IMR-90 (cell line): ENCODE results near the gene SLC16A2. TPM values are rescaled to one million over a fixed set of nuclear protein-coding genes. Genes with fewer than 3 reads are reported as not detected.

Experiments
- ATAC-seq: fragments of 200-7000 bp; cut with Tn5 transposase; 2 replicates; pipeline ENCODE4 v1.9.1; 2020; ENCODE audit warnings: low read depth, mild to moderate bottlenecking, moderate library complexity
- BruUV-seq: library from RNA; stranded (reverse); fragments of 400-500 nt; replicated peaks from 2 replicates; lab custom pipeline; 2021; lab: Mats Ljungman, UMichigan
- CTCF ChIA-PET: fragments of 300-600 bp; formaldehyde crosslinking; extraction: SDS; loops from one replicate; lab custom pipeline; 2021; ENCODE audit warnings: antibody characterized with exemption; lab: Yijun Ruan, JAX
- POLR2A ChIA-PET: fragments of 300-600 bp; sonication (Branson Sonifier 250); formaldehyde crosslinking; loops from one replicate; lab custom pipeline; 2022; ENCODE audit warnings: antibody characterized with exemption; ENCODE audit not compliant: unreplicated experiment; lab: Charles Lee
- DNase-seq: peaks from one replicate; pipeline ENCODE4 v3.0.0; 2013
- H2AFZ ChIP-seq: replicated peaks from 2 replicates; pipeline ENCODE3; 2013; ENCODE audit warnings: low read length, mild to moderate bottlenecking; ENCODE audit not compliant: poor library complexity
- H2AK5ac ChIP-seq: 2 replicates; pipeline ENCODE4 v1.6.1; 2013; ENCODE audit warnings: low read depth, low read length, inconsistent platforms
- H2AK9ac ChIP-seq: replicated peaks from 2 replicates; pipeline ENCODE3; 2013; ENCODE audit warnings: mild to moderate bottlenecking, low read depth, low read length, moderate library complexity; ENCODE audit not compliant: poor library complexity
- H2BK120ac ChIP-seq: 2 replicates; pipeline ENCODE4 v1.6.1; 2013; ENCODE audit warnings: low read depth, low read length, inconsistent platforms
- H2BK15ac ChIP-seq: 3 replicates; pipeline ENCODE4 v1.6.1; 2013; ENCODE audit warnings: low read depth, low read length, inconsistent platforms
- H2BK20ac ChIP-seq: 2 replicates; pipeline ENCODE4 v1.6.1; 2013; ENCODE audit warnings: low read depth, mild to moderate bottlenecking, inconsistent platforms, low read length, moderate library complexity
- H2BK5ac ChIP-seq: 2 replicates; pipeline ENCODE4 v1.6.1; 2013; ENCODE audit warnings: mild to moderate bottlenecking, low read depth, low read length, inconsistent platforms; ENCODE audit not compliant: poor library complexity, severe bottlenecking
- H3K14ac ChIP-seq: replicated peaks from 2 replicates; pipeline ENCODE4 v1.6.1; 2013; ENCODE audit warnings: low read depth, low read length, inconsistent platforms
- H3K18ac ChIP-seq: 2 replicates; pipeline ENCODE4 v1.6.1; 2013; ENCODE audit warnings: low read depth, low read length, control low read depth
- H3K23ac ChIP-seq: 2 replicates; pipeline ENCODE4 v1.6.1; 2013; ENCODE audit warnings: low read depth, low read length, inconsistent platforms
- H3K27ac ChIP-seq: 2 replicates; pipeline ENCODE4 v1.5.1; 2013; ENCODE audit warnings: mild to moderate bottlenecking, control low read depth, low read length; ENCODE audit not compliant: insufficient read depth
- H3K27me3 ChIP-seq: 2 replicates; pipeline ENCODE4 v1.6.1; 2013; ENCODE audit warnings: low read length; ENCODE audit not compliant: control insufficient read depth, insufficient read depth
- H3K36me3 ChIP-seq: 2 replicates; pipeline ENCODE4 v1.6.1; 2013; ENCODE audit warnings: low read length, mixed read lengths; ENCODE audit not compliant: control insufficient read depth, insufficient read depth
- H3K4ac ChIP-seq: 2 replicates; pipeline ENCODE4 v1.6.1; 2013; ENCODE audit warnings: low read depth, low read length, inconsistent platforms
- H3K4me1 ChIP-seq: 2 replicates; pipeline ENCODE4 v1.6.1; 2013; ENCODE audit warnings: low read length, mixed read lengths; ENCODE audit not compliant: control insufficient read depth, insufficient read depth
- H3K4me2 ChIP-seq: 2 replicates; pipeline ENCODE4 v1.6.1; 2013; ENCODE audit warnings: low read depth, mild to moderate bottlenecking, control low read depth, low read length, moderate library complexity
- H3K4me3 ChIP-seq: 2 replicates; pipeline ENCODE4 v1.5.1; 2013; ENCODE audit warnings: low read depth, mild to moderate bottlenecking, control low read depth, low read length, moderate library complexity; ENCODE audit not compliant: insufficient read depth
- H3K56ac ChIP-seq: 2 replicates; pipeline ENCODE4 v1.6.1; 2013; ENCODE audit warnings: low read length, inconsistent platforms; ENCODE audit not compliant: insufficient read depth; ENCODE audit errors: extremely low read depth
- H3K79me1 ChIP-seq, 2 experiments: 2 replicates each; pipeline ENCODE4 v1.6.1; 2013; ENCODE audit warnings: low read length in 2 of 2, inconsistent platforms in 1 of 2, low read depth in 1 of 2
- H3K9ac ChIP-seq: 2 replicates; pipeline ENCODE4 v1.6.1; 2013; ENCODE audit warnings: low read depth, low read length, control low read depth
- H3K9me1 ChIP-seq: 2 replicates; pipeline ENCODE4 v1.6.1; 2013; ENCODE audit warnings: low read length, inconsistent platforms; ENCODE audit not compliant: insufficient read depth
- H3K9me3 ChIP-seq: 2 replicates; pipeline ENCODE4 v1.6.1; 2013; ENCODE audit warnings: low read length; ENCODE audit not compliant: control insufficient read depth, insufficient read depth
- H4K20me1 ChIP-seq: 2 replicates; pipeline ENCODE4 v1.6.1; 2013; ENCODE audit warnings: low read length, inconsistent platforms; ENCODE audit not compliant: insufficient read depth
- H4K5ac ChIP-seq: 2 replicates; pipeline ENCODE4 v1.6.1; 2013; ENCODE audit warnings: mild to moderate bottlenecking, low read depth, low read length, control low read depth
- H4K8ac ChIP-seq, 2 experiments: 2 replicates each; pipeline ENCODE4 v1.6.1; 2013; ENCODE audit warnings: low read depth in 2 of 2, low read length in 2 of 2, control low read depth in 1 of 2, inconsistent platforms in 1 of 2
- H4K91ac ChIP-seq: 2 replicates; pipeline ENCODE4 v1.6.1; 2013; ENCODE audit warnings: low read depth, low read length, inconsistent platforms; ENCODE audit not compliant: insufficient read depth
- MAZ ChIP-seq: IDR thresholded peaks from 2 replicates; pipeline ENCODE4 v1.6.1; 2012; ENCODE audit warnings: low read depth, mild to moderate bottlenecking, low read length, improper control_type of control experiment, moderate library complexity, borderline replicate concordance
- NFE2L2 ChIP-seq: fragments of 150-350 bp; IDR thresholded peaks from 2 replicates; pipeline ENCODE4 v1.6.1; 2016; ENCODE audit warnings: low read depth, mild to moderate bottlenecking, low read length
- RAD21 ChIP-seq: IDR thresholded peaks from 2 replicates; pipeline ENCODE4 v1.6.1; 2012; ENCODE audit warnings: low read length, improper control_type of control experiment
- dilution Hi-C: fragments of 300-500 bp; cut with HindIII; formaldehyde crosslinking; loops from one replicate; pipeline ENCODE4 v1.14.3; 2018; ENCODE audit warnings: low sequenced_read_pairs; ENCODE audit not compliant: unreplicated experiment
- in situ Hi-C: fragments of 300-500 bp; cut with MboI; formaldehyde crosslinking; loops from 3 replicates; pipeline ENCODE4 v1.14.3; 2019; ENCODE audit warnings: low sequenced_read_pairs, inconsistent platforms, mixed read lengths
- intact Hi-C: fragments of 100-400 bp; cut with micrococcal nuclease; formaldehyde crosslinking; loops from 2 replicates; pipeline ENCODE4 v1.10.0; 2022
- polyA plus RNA-seq, 3 experiments: library from polyadenylated mRNA; depleted of rRNA; stranded (reverse); fragments of >200 nt; gene quantifications; 2 replicates each; pipeline ENCODE4 v1.2.3, GENCODE V29; 2012; ENCODE audit warnings: low replicate concordance in 1 of 3
- total RNA-seq: library from RNA; depleted of rRNA; stranded (reverse); fragments of >200 nt; gene quantifications from 2 replicates; pipeline ENCODE4 v1.2.3, GENCODE V29; 2012

Gene SLC16A2
- total and polyA plus RNA-seq, 2 of the 4 experiments (the other 2 are of a cell fraction) = 6.1 to 23.8 TPM

DNA sequence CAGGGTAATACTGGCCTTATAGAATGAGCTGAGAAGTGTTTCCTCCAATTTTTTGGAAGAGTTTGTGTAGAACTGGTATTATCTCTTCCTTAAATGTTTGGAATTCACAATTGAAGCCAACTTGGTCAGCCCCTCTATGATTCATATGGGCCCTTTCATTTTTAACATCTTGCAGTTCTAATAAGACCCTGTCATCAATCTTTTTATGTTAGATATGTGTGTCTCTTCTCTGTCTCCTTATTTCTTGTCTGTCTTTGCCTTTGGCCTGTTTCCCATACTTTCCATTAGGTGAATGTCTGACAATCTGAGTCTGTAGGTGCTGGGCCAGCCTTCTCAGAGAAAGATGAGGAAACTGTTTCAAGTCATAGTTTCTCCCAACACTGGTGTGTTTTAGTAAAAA, 88.7 kb downstream of the SLC16A2 start:
- H3K27me3 ChIP-seq = peaks cover 1% of the 10 kb centered on the region; the same call in 1 of the 2 replicates
- no peak overlapping the region for H4K8ac ChIP-seq
- H2AK5ac ChIP-seq = no peak overlapping the region
- H4K20me1 ChIP-seq = no peaks in the 10 kb centered on the region
- no peak overlapping the region for H3K4me2 ChIP-seq
- no peak overlapping the region for H4K91ac ChIP-seq
- ChIA-PET POLR2A (no interaction called here), CTCF (no interaction called here)
- H2AK9ac ChIP-seq = no peak overlapping the region
- dilution Hi-C loops (no loop called here), intact Hi-C loops (no loop called here), in situ Hi-C loops (no loop called here)
- H3K4ac ChIP-seq = no peak overlapping the region
- no peak overlapping the region for H2BK20ac ChIP-seq
- H3K4me3 ChIP-seq = no peak overlapping the region
- no peak for TF ChIP-seq NFE2L2
- TF ChIP-seq RAD21 = no peak
- no peak for TF ChIP-seq MAZ
- H3K9me3 ChIP-seq = no peaks in the 10 kb centered on the region
- BruUV-seq = no TSS peak
- no peak overlapping the region for H2AFZ ChIP-seq
- no peak overlapping the region for H3K14ac ChIP-seq
- ATAC-seq (no peak), DNase-seq (peak; percentile 5)
- H3K27ac ChIP-seq = no peak overlapping the region
- H3K79me1 ChIP-seq = no peaks in the 10 kb centered on the region
- no peak overlapping the region for H3K56ac ChIP-seq
- no peaks in the 10 kb centered on the region for H3K36me3 ChIP-seq
- H3K18ac ChIP-seq = no peak overlapping the region
- no peak overlapping the region for H4K5ac ChIP-seq
- H3K9me1 ChIP-seq = no peaks in the 10 kb centered on the region
- no peaks in the 10 kb centered on the region for H3K4me1 ChIP-seq
- no peak overlapping the region for H2BK120ac ChIP-seq
- no peak overlapping the region for H2BK5ac ChIP-seq
- H2BK15ac ChIP-seq = no peak overlapping the region
- no peak overlapping the region for H3K23ac ChIP-seq
- H3K9ac ChIP-seq = no peak overlapping the region
